Progenitor cell of endocrine pancreas (in vitro differentiated cells): Measurements from ENCODE around the gene SNTN. TPM values are rescaled to one million over a fixed set of nuclear protein-coding genes. Genes with fewer than 3 reads are reported as not detected.

Experiments
- DNase-seq: peaks from one replicate; pipeline ENCODE4 v3.0.0; 2021; ENCODE audit warnings: low spot score; ENCODE audit not compliant: unreplicated experiment
- H3K27ac Mint-ChIP-seq: 2 replicates; pipeline ENCODE4 v1.8.0; 2021; ENCODE audit warnings: mild to moderate bottlenecking, moderate library complexity, mixed read lengths
- H3K27me3 Mint-ChIP-seq: 2 replicates; pipeline ENCODE4 v1.8.0; 2021; ENCODE audit warnings: mixed read lengths
- H3K36me3 Mint-ChIP-seq: 2 replicates; pipeline ENCODE4 v1.8.0; 2022; ENCODE audit warnings: mixed read lengths; ENCODE audit not compliant: insufficient read depth
- H3K4me1 Mint-ChIP-seq: 2 replicates; pipeline ENCODE4 v1.8.0; 2021; ENCODE audit warnings: low read depth, mixed read lengths
- H3K4me3 Mint-ChIP-seq: 2 replicates; pipeline ENCODE4 v1.8.0; 2021; ENCODE audit warnings: low read depth, mild to moderate bottlenecking, moderate library complexity, mixed read lengths
- H3K9me3 Mint-ChIP-seq: 2 replicates; pipeline ENCODE4 v1.8.0; 2021; ENCODE audit warnings: low read depth, mixed read lengths
- total RNA-seq: library from RNA; stranded (reverse); gene quantifications from 2 replicates; pipeline ENCODE4 v1.2.1, GENCODE V29; 2021
- TF ChIP-seq, protein P1 (sequence below): fragments of 200-600 bp; sonication (generic); IDR thresholded peaks from one replicate; pipeline ENCODE4 v1.5.0; 2021; ENCODE audit warnings: antibody characterized with exemption, mild to moderate bottlenecking; ENCODE audit not compliant: unreplicated experiment

Gene SNTN
- total RNA-seq, 1 donor from 2014 or later = 0.26 TPM

DNA sequence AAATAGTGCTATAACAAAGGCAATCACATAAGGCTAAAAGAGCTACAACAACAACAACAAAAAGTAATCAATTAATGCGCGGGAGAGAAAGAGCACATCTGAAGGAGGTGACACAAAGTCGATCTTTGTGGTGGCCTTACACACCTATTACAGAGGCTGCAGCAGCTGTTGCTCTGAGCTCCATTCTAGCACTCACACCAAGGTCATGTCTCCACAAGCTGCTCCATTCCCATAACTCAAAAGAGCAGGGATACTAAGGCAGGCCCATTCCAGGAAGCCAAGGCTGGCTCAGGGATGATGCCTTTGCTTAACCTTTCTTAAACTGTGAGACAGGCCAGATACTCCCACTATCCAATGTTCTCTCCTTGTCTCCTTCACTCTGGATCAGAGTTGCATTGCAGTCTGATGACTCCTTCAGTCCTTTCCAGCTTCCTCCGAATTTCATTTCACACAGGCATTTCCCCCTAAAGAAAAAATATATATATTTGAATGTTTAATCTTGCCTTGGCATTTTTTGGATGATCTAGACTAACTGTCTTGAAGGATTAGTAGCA lies 52.7 kb downstream of the SNTN start:
- no peak overlapping the region for H3K27ac Mint-ChIP-seq
- H3K27me3 Mint-ChIP-seq = no peaks in the 10 kb centered on the region
- H3K36me3 Mint-ChIP-seq = no peaks in the 10 kb centered on the region
- TF ChIP-seq, protein P1, sequence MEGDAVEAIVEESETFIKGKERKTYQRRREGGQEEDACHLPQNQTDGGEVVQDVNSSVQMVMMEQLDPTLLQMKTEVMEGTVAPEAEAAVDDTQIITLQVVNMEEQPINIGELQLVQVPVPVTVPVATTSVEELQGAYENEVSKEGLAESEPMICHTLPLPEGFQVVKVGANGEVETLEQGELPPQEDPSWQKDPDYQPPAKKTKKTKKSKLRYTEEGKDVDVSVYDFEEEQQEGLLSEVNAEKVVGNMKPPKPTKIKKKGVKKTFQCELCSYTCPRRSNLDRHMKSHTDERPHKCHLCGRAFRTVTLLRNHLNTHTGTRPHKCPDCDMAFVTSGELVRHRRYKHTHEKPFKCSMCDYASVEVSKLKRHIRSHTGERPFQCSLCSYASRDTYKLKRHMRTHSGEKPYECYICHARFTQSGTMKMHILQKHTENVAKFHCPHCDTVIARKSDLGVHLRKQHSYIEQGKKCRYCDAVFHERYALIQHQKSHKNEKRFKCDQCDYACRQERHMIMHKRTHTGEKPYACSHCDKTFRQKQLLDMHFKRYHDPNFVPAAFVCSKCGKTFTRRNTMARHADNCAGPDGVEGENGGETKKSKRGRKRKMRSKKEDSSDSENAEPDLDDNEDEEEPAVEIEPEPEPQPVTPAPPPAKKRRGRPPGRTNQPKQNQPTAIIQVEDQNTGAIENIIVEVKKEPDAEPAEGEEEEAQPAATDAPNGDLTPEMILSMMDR = no peak
- no peak for DNase-seq
- H3K4me1 Mint-ChIP-seq = peaks cover 7% of the 10 kb centered on the region
- no peaks in the 10 kb centered on the region for H3K9me3 Mint-ChIP-seq
- H3K4me3 Mint-ChIP-seq = no peak overlapping the region

DNA sequence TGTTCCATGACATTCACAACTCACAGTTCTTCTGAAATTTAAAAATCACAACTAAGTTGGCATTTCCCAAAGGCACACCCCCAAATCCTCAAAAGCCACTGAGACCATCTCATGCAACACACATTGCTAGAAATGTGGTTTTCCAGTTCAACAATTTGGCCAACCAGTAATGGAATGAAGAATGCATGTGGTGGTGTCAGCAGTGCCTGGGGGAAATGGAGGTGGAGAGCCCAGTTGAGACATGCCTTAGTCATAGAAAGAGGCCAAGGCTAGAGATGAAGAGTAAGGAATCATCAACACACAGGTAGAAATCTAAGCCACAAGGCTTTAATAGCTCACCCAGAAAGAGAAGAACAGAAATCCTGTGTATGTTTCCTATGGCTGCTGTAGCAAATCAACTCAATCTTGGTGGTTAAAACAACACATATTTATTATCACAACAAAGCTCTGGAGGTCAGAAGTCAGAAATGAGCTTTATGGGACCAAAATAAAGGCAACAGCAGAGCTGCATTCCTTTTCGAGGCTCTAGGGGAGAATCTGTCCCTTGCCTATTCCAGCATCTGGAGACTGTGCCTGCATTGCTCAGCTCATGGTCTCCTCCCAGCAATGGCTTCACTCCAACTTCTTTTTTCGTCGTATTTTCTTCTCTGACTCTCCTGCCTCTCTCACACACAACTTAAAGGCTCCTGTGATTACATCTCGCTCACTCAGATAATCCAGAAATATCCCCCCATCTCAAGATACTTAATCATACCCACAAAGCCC lies 54.0 kb downstream of the SNTN start:
- TF ChIP-seq, protein P1 = no peak
- Mint-ChIP-seq H3K36me3 (no peaks in the 10 kb centered on the region), H3K9me3 (no peaks in the 10 kb centered on the region), H3K27me3 (no peaks in the 10 kb centered on the region), H3K4me1 (peaks cover 7% of the 10 kb centered on the region), H3K4me3 (no peak overlapping the region), H3K27ac (no peak overlapping the region)
- DNase-seq = no peak

DNA sequence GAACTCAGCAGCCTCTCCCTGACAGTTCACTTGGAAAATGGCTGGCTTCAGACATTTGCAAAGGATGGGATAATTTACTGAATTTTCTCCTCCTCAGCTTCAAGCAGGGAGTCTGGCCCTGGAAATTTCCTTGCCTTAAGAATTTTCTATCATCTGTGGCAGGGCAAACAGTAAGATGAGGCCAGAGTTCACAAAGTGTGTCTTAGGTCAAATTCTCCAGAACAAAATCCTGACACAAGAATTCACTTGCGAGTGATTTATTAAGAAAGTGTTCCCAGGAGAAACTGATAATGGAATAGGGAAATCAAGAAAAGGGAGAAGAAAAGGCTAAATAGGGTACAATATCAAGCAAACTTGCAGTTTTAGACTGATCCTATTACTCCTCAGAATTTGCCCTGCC lies 55.3 kb downstream of the SNTN start:
- Mint-ChIP-seq H3K9me3 (no peaks in the 10 kb centered on the region), H3K4me1 (peaks cover 7% of the 10 kb centered on the region), H3K4me3 (no peak overlapping the region), H3K36me3 (no peaks in the 10 kb centered on the region), H3K27ac (no peak overlapping the region), H3K27me3 (no peaks in the 10 kb centered on the region)
- TF ChIP-seq, protein P1 = no peak
- DNase-seq = no peak

DNA sequence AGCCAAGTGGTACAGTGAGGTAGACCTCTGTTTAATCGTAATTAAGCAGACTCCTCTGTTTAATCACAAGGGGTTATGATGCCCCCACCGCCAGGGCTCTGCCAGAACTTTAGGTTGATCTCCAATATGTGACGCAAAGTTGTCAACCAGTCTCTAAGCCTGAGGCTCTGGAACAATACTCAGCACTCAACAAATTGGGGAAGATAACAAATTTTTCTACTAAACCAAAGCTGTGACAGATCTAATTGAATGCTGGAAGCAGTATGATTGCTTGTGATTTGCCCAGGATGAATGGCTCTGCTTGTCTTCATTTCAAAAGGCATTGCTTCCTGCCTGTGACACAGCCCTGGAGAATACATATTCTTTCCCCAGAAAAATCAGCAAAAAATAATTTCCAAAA lies 57.1 kb downstream of the SNTN start:
- H3K9me3 Mint-ChIP-seq = no peaks in the 10 kb centered on the region
- no peak overlapping the region for H3K4me3 Mint-ChIP-seq
- H3K36me3 Mint-ChIP-seq = no peaks in the 10 kb centered on the region
- no peak overlapping the region for H3K27ac Mint-ChIP-seq
- no peak for DNase-seq
- no peaks in the 10 kb centered on the region for H3K27me3 Mint-ChIP-seq
- H3K4me1 Mint-ChIP-seq = peaks cover 7% of the 10 kb centered on the region
- TF ChIP-seq, protein P1 = no peak

Other genes with a start within 250 kb of the SNTN start
- gene C3orf49, start 166.6 kb downstream of the SNTN start, total RNA-seq = not detected in 2 replicates
- 52.6 and 53.4 TPM in 2 replicates for gene THOC7, start 211.1 kb downstream of the SNTN start, total RNA-seq
- gene ATXN7, start 211.2 kb downstream of the SNTN start, total RNA-seq = 36.7 and 37.4 TPM in 2 replicates